HG02610 (cell line): ENCODE results near the gene MAJIN.

Experiments used
- ATAC-seq: cut with Tn5 transposase; IDR thresholded peaks from one replicate; pipeline ENCODE4 v1.9.1; 2021; ENCODE audit warnings: mild to moderate bottlenecking, moderate library complexity; ENCODE audit not compliant: unreplicated experiment

The MAJIN gene

DNA sequence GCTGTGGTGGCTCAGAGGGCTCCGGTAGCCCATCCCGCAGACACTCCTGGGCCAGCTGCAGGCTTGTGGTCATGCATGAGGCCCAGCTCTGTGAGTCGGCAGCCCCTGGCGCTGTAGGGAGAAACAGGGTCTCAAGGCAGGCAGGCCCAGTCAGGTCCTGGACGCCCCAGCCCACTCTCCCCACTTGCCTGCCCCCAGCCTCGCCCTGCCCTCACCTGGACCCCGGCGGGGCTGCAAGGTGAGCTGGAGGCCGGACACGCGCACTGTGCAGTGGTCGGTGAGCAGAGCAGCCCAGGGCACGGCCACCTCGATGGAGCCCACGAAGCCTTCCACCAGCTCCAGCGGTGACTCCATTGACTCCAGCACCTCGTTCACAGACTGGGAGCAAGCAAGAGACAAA lies 57.8 kb downstream of the MAJIN start:
- ATAC-seq, result no peak

DNA sequence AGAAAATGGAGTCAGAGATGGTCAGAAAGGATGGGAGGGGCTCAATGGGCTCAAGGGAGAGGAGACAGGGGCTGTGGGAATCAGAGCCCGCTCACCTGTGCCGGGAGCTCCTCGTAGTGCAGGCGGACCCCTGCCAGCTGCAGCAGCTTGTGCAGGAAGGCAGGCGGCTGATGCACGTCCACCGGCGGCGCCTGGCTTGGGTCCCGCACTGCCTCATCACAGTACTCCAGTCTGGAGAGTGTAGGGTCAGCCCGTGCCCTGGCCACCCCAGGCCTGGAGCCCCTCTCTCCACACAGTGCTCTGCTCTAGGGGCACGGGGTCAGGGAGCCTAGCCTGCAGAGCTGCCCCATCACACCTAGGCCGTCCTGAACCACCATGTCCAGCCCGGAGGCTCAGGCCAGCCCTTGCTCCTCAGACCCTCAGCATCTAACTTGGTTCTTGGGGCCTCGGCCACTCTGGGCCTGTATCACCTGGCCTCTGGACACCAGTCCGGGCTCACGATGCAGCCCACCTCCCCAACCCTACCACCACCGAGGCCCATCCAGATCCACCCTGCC lies 58.7 kb downstream of the MAJIN start:
- no peak for ATAC-seq

- ATAC-seq, result no peak
These were observed 60.2 kb downstream of the MAJIN start for GRCh38 chr11:64911689-64912088.

DNA sequence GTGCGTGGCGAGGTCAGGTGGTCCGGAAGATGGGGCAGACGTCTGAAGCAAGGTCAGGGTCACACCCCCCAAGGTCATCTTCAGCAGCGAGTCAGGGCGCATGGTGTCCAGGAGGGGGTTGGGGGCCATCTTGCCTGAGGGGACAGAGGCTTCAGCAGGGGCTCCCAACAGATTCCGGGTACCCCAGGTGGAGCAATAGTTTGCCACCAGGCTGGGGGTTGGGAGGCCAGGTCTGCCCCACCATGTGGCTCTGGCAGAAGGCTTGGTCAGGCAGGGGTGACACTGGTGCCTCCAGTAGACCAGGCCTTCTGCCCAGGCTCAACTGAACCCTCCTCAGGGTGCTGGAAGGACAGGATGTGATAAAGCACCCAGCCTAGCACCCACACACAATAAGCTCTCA lies 60.8 kb downstream of the MAJIN start:
- ATAC-seq, result no peak

DNA sequence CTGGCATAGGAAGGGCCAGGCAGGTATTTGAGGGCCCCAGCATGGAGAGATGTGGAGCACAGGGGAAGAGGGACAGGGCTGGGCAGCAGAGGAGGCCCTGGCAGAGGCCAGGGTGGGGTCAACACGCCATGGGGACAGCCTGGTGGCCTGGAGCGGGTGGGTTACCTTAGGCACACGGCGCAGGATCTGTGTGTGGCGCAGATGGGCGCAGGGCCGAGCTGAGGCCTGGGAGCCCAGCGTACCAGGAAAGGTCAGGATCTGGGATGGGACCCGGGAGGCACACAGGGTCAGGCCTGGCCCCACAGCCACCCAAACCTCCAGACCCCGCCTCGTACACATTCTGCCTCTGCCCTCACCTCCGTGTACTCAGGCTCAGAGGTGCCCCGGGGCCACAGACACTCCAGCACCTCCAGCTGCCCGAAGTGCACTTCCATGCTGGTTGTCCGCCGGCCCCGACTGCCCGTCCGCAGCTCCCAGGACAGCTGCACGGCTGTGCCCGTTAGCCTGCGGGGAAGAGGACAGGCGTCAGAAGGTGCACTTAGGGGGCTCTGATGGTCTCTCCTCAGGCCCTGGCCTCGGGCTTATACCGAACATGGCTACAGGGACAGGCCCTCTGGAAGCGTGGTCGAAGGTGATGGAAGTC lies 61.3 kb downstream of the MAJIN start:
- no peak for ATAC-seq

- ATAC-seq, result no peak
These were observed 62.1 kb downstream of the MAJIN start for GRCh38 chr11:64909653-64910343.

- ATAC-seq, result no peak
These were observed 63.1 kb downstream of the MAJIN start for GRCh38 chr11:64908766-64909165.

DNA sequence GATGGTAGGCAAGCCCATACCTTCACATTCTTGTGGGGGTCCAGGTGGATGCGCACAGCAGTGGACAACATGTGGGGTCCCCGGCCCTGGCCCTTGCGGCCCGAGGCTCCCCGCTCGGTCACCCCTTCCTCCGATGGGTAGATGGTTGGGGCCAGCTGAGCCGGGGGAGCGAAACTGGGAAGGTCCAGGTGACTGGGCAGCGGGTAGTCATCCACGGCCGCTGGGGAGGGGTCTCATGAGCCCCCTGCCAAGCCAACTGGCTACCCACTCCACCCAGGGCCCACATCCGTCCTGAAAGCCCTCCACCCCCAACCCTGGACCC lies 65.6 kb downstream of the MAJIN start:
- ATAC-seq, result no peak

- no peak for ATAC-seq
These were observed 66.2 kb downstream of the MAJIN start for GRCh38 chr11:64905516-64906313.

DNA sequence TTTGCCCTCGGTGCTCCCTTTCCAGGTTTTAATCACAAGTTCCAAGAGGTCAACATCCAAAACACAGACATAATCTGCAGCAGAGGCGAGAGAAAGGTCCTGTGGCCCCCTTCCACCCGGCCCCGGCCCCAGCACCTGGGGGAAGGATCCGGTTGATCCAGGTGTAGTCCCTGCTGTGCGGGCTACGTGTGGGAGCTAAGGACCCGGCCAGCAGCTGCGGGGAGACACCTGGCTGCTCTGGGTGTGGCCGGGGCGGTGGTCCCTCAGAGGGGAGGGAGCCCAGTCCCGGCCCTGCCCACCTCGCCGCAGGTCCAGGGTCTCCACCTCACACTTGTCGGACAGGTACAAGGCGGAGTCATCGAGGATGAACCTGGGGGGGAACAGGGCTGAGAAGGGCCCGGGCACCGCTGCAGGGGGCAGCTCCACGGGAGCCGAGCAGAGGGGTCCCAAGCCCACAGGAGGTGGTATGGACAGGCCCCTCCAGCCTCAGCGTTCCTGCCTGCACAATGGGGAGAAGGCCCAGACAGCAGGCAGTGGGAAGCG lies 68.5 kb downstream of the MAJIN start:
- ATAC-seq, result no peak

- ATAC-seq, result no peak
These were observed 69.6 kb downstream of the MAJIN start for GRCh38 chr11:64902102-64902900.

DNA sequence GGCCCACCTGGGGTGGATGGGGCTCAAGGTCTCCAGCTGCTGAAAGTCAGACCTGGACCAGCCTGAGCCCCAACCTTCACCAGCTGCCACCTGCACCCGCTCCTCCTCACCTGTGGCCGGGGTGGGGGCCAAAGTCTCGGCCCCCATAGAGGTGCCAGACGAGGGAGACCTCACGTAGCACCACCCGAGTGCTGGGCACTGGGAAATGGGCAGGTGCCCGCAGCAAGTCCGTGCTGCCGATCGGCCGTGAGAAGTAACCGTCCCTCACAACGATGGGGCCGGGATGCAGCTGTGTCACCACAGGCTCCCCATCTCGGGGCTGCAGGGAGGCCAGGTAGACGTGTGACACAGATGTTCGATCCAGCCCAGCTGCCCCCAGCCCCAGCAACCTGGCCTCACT lies 71.1 kb downstream of the MAJIN start:
- no peak for ATAC-seq

- ATAC-seq, result no peak
These were observed 71.6 kb downstream of the MAJIN start for GRCh38 chr11:64900263-64900678.

- ATAC-seq, result no peak
These were observed 73.4 kb downstream of the MAJIN start for GRCh38 chr11:64898541-64898940.

GRCh38 chr11:64898076-64898445 lies 73.8 kb downstream of the MAJIN start:
- no peak for ATAC-seq

DNA sequence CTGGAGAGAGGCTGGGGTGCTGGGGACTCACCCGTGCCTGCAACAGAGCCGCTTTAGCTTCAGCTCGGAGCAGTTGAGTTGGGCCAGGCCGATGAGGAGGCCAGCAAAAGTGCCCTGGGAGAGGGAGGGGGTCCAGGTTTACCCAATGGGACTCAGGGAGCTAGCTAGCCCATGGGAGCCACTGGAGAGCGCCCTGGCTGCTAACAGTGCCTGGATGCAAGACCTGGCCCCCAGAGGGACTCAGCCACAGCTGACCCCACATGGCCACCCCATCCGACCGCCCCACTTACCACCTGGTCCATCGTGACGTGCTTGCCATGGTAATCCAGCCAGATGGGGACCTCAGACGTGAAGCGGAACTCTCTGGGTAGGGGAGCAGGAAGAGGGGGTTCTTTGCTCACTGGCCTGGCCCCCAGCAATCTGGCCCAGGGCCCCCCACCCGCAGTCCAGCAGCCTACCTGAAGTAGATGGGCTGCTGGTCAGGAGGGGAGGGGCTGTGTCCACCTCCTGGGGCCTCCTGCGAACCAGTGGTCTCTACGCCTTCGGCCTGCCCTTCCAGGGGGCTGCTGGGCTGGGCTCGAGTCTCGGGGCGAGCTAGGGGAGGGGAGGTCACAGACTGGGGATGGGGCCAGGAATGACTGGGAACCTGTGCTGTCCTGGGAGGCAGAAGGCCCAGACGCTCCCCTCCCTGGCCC lies 74.4 kb downstream of the MAJIN start:
- no peak for ATAC-seq

DNA sequence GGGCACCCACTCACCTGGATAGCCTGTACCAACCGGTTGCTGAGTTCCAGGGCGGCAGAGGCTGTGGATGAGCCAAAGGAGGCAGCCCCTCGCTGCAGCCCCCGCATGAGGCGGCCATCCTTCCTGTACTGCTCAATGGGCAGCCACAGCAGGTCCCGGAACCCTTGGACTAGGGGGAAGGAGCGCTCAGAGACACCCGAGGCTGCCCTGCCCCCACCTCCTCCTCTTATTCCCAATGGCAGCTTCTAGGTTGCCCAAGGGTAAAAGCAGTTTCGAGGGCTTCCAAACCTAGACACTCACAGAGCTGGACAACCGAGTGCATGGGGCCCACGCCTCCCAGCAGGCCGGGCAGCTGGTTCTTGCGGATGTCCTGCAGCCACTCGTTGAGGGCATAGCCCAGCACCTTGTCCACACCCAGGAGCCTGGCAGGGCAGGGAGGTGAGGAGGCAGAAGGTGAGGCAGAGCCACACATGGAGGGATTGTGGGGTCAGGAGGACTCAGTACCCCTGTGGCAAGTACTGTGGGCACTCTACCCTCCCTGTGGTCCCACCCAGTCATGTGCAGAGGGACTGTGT lies 75.4 kb downstream of the MAJIN start:
- no peak for ATAC-seq

DNA sequence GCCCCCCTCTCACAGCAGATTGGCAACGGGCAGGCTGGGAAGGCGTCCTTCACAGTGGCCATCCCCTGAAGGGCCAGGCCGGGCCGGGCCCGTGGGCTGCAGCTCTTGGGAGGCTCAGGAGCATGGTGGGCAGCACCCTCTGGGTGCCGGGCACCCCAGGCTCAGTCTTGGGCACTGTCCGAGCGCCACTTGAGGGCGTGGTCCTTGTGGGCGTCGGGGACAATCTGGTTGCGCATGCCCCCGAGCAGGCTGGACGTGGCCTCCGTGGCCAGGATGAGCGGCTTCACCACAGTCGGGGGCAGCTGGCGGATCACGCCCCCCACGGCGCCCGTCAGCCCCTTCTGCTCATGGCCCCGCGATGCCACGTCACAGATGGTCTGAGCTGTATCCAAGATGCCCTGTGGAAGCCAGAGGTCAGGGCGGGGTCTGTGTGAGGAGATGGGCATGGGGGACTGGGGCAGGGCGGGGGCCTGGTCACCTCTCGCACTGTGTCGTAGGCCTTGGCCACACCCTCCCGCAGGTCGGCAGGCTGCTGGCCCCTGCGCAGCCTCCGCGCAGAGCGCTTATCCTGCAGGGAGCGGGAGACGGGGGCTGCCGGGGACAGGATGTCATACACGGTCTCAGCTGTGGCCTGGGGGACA lies 77.0 kb downstream of the MAJIN start:
- ATAC-seq, result no peak

DNA sequence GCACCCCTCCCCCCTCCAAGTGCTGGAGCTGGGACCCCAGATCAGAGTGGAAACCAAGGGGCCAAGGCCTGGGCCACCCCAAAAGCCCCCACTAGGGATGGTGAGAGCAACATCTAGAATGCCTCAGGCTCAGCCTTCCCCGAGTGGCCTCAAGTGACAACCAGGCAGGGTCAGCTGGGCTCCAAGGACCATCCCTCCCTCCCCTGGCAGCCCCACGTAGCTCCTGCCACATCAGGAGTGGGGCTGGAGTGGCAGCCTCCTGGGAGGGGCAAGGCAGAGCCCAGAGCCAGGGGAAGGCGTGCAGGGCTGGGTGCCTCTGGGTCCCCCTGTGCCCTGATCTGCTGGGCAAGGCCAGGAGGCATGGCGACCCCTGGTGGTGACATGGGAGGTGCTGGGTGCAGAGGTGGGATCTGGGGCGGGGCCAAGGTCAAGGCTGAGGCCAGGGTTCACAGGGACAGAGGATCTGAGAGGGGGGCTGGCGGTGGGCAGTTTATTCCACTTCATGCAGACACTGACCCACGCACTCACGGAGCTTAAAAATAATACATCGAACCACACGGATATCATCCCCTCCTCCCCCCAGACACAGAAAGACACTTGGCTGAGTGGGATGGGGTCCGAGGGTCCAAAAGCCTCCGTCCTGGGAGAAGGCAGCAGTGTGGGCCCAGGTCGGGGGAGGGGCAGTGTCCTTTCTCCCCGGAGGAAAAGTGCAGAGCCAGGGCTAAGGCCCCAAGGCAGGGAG lies 77.7 kb downstream of the MAJIN start:
- peak; percentile 59 for ATAC-seq
